BLaER1 treated with 17β-estradiol and CSF1 and Interleukin-3, amounts not matched to agents 10 nM and 100 nM (cell line): ENCODE measurements around the gene MSX1.

Source experiments
- H3K27ac ChIP-seq, 11 experiments: shearing (Covaris generic); formaldehyde crosslinking; 2 replicates each; pipeline ENCODE4 v1.8.1; 2022
- H3K27me3 ChIP-seq, 11 experiments: shearing (Covaris generic); formaldehyde crosslinking; 2 replicates each; pipeline ENCODE4 v1.8.1; 2022
- H3K36me3 ChIP-seq, 11 experiments: shearing (Covaris generic); formaldehyde crosslinking; 2 replicates each; pipeline ENCODE4 v1.8.1; 2022
- H3K4me1 ChIP-seq, 10 experiments: shearing (Covaris generic); formaldehyde crosslinking; 2 replicates each; pipeline ENCODE4 v1.8.1; 2022
- H3K4me2 ChIP-seq, 11 experiments: shearing (Covaris generic); formaldehyde crosslinking; 2 replicates each; pipeline ENCODE4 v1.8.1; 2022
- H3K4me3 ChIP-seq, 10 experiments: shearing (Covaris generic); formaldehyde crosslinking; 2 replicates each; pipeline ENCODE4 v1.8.1; 2022
- H3K9ac ChIP-seq, 11 experiments: shearing (Covaris generic); formaldehyde crosslinking; 2 replicates each; pipeline ENCODE4 v1.8.1; 2022
- H3K9me3 ChIP-seq, 11 experiments: shearing (Covaris generic); formaldehyde crosslinking; replicated peaks in 1 of 11; 2 replicates each; pipeline ENCODE4 v1.8.1; 2022
- H4K20me1 ChIP-seq, 11 experiments: shearing (Covaris generic); formaldehyde crosslinking; 2 replicates each; pipeline ENCODE4 v1.8.1; 2022
- Cebpa-rat ChIP-seq, 11 experiments: shearing (Covaris generic); IDR thresholded peaks; 2 replicates each; pipeline ENCODE4 v1.8.1; 2022

The MSX1 gene

GRCh38 chr4:4837316-4837715 lies 22.1 kb upstream of the MSX1 start:
- Histone ChIP-seq H3K27ac (no peak overlapping the region), H3K36me3 (no peaks in the 10 kb centered on the region), H3K4me3 (no peak overlapping the region), H3K4me2 (peak overlapping the region in 6 of 11 experiments; percentile 71 to 86 (median 80); a peak in 4 of 22 replicates), H3K27me3 (peaks cover 0 to 7% (median 0%) of the 10 kb centered on the region in 11 experiments; a peak in 1 of 22 replicates), H3K9ac (no peak overlapping the region), H3K9me3 (peaks cover 16 to 24% (median 19%) of the 10 kb centered on the region in 11 experiments; a peak in 21 of 22 replicates), H4K20me1 (no peaks in the 10 kb centered on the region; a peak in 1 of 22 replicates), H3K4me1 (peaks cover 15 to 29% (median 20%) of the 10 kb centered on the region in 10 experiments)
- no peak for TF ChIP-seq Cebpa-rat (IDR thresholded peaks at IDR 0.05)

- peaks cover 15 to 29% (median 20%) of the 10 kb centered on the region in 10 experiments for H3K4me1 ChIP-seq
- no peak overlapping the region for H3K4me3 ChIP-seq
- peak overlapping the region in 2 of 11 experiments; percentile 8 to 25; a peak in 3 of 22 replicates for H3K27ac ChIP-seq
- H3K4me2 ChIP-seq, result peak overlapping the region; percentile 56 to 86 (median 77)
- no peaks in the 10 kb centered on the region for H3K36me3 ChIP-seq
- no peak for TF ChIP-seq Cebpa-rat (IDR thresholded peaks at IDR 0.05)
- H3K9ac ChIP-seq, result peak overlapping the region in 4 of 11 experiments; percentile 18 to 41 (median 25); a peak in 5 of 22 replicates
- H3K27me3 ChIP-seq, result peaks cover 0 to 7% (median 0%) of the 10 kb centered on the region in 11 experiments; a peak in 1 of 22 replicates
- H4K20me1 ChIP-seq, result no peaks in the 10 kb centered on the region; a peak in 1 of 22 replicates
- peaks cover 16 to 24% (median 19%) of the 10 kb centered on the region in 11 experiments; a peak in 21 of 22 replicates for H3K9me3 ChIP-seq
Observed at GRCh38 chr4:4838051-4838935, 21.2 kb upstream of the MSX1 start.

GRCh38 chr4:4838936-4839810 lies 20.3 kb upstream of the MSX1 start:
- Histone ChIP-seq H4K20me1 (no peaks in the 10 kb centered on the region; a peak in 1 of 22 replicates), H3K4me3 (no peak overlapping the region), H3K36me3 (no peaks in the 10 kb centered on the region), H3K4me2 (peak overlapping the region; percentile 56 to 86 (median 77)), H3K9ac (peak overlapping the region in 3 of 11 experiments; percentile 18 to 41 (median 28); a peak in 1 of 22 replicates), H3K9me3 (peaks cover 10 to 19% (median 18%) of the 10 kb centered on the region in 11 experiments; a peak in 21 of 22 replicates), H3K27ac (peak overlapping the region in 1 of 11 experiments; percentile 33; a peak in 1 of 22 replicates), H3K27me3 (peaks cover 0 to 7% (median 0%) of the 10 kb centered on the region in 11 experiments; a peak in 1 of 22 replicates), H3K4me1 (peaks cover 15 to 29% (median 20%) of the 10 kb centered on the region in 10 experiments)
- no peak for TF ChIP-seq Cebpa-rat (IDR thresholded peaks at IDR 0.05)

GRCh38 chr4:4840351-4840750 lies 19.1 kb upstream of the MSX1 start:
- Histone ChIP-seq H3K4me3 (no peak overlapping the region), H3K4me2 (peak overlapping the region in 3 of 11 experiments; percentile 11 to 28 (median 23); a peak in 1 of 22 replicates), H3K27ac (no peak overlapping the region), H3K4me1 (peaks cover 15 to 29% (median 20%) of the 10 kb centered on the region in 10 experiments), H3K36me3 (no peaks in the 10 kb centered on the region), H3K27me3 (peaks cover 0 to 7% (median 0%) of the 10 kb centered on the region in 11 experiments; a peak in 1 of 22 replicates), H3K9me3 (peaks cover 0 to 10% (median 7%) of the 10 kb centered on the region in 11 experiments; a peak in 18 of 22 replicates), H3K9ac (no peak overlapping the region), H4K20me1 (no peaks in the 10 kb centered on the region; a peak in 1 of 22 replicates)
- no peak for TF ChIP-seq Cebpa-rat (IDR thresholded peaks at IDR 0.05)

GRCh38 chr4:4841156-4841555 lies 18.3 kb upstream of the MSX1 start:
- peaks cover 0 to 7% (median 0%) of the 10 kb centered on the region in 11 experiments; a peak in 5 of 22 replicates for H3K27me3 ChIP-seq
- no peaks in the 10 kb centered on the region for H3K36me3 ChIP-seq
- no peak overlapping the region for H3K27ac ChIP-seq
- H3K9ac ChIP-seq, result no peak overlapping the region
- peaks cover 15 to 33% (median 24%) of the 10 kb centered on the region in 10 experiments for H3K4me1 ChIP-seq
- H3K9me3 ChIP-seq, result peaks cover 0 to 2% (median 0%) of the 10 kb centered on the region in 11 experiments; a peak in 3 of 22 replicates
- TF ChIP-seq Cebpa-rat (IDR thresholded peaks at IDR 0.05), result no peak
- no peaks in the 10 kb centered on the region; a peak in 2 of 22 replicates for H4K20me1 ChIP-seq
- H3K4me2 ChIP-seq, result no peak overlapping the region
- no peak overlapping the region for H3K4me3 ChIP-seq

- Histone ChIP-seq H3K36me3 (no peaks in the 10 kb centered on the region), H3K4me1 (peaks cover 24 to 42% (median 34%) of the 10 kb centered on the region in 10 experiments), H3K27ac (no peak overlapping the region), H3K27me3 (peaks cover 0 to 7% (median 0%) of the 10 kb centered on the region in 11 experiments; a peak in 5 of 22 replicates), H3K9me3 (no peaks in the 10 kb centered on the region), H3K4me2 (peak overlapping the region in 1 of 11 experiments; percentile 20; a peak in 2 of 22 replicates), H3K9ac (no peak overlapping the region), H3K4me3 (no peak overlapping the region), H4K20me1 (no peaks in the 10 kb centered on the region; a peak in 2 of 22 replicates)
- TF ChIP-seq Cebpa-rat (IDR thresholded peaks at IDR 0.05), result no peak
Observed at GRCh38 chr4:4842476-4843441, 16.7 kb upstream of the MSX1 start.

GRCh38 chr4:4843635-4844291 lies 15.7 kb upstream of the MSX1 start:
- no peak overlapping the region for H3K27ac ChIP-seq
- H4K20me1 ChIP-seq, result peaks cover 0 to 3% (median 0%) of the 10 kb centered on the region in 11 experiments; a peak in 2 of 22 replicates
- H3K9ac ChIP-seq, result no peak overlapping the region
- H3K36me3 ChIP-seq, result no peaks in the 10 kb centered on the region
- no peak overlapping the region for H3K4me2 ChIP-seq
- no peaks in the 10 kb centered on the region for H3K9me3 ChIP-seq
- no peak overlapping the region for H3K4me3 ChIP-seq
- peaks cover 0 to 7% (median 0%) of the 10 kb centered on the region in 11 experiments; a peak in 5 of 22 replicates for H3K27me3 ChIP-seq
- no peak for TF ChIP-seq Cebpa-rat (IDR thresholded peaks at IDR 0.05)
- H3K4me1 ChIP-seq, result peaks cover 15 to 32% (median 23%) of the 10 kb centered on the region in 10 experiments
